Ramos (cell line): ENCODE measurements around the gene TINAGL1.

Source experiments
- in situ Hi-C: fragments of 300-500 bp; cut with MboI; formaldehyde crosslinking; loops from one replicate; pipeline ENCODE4 v1.14.3; 2022; ENCODE audit warnings: low sequenced_read_pairs; ENCODE audit not compliant: unreplicated experiment

TINAGL1 gene

DNA sequence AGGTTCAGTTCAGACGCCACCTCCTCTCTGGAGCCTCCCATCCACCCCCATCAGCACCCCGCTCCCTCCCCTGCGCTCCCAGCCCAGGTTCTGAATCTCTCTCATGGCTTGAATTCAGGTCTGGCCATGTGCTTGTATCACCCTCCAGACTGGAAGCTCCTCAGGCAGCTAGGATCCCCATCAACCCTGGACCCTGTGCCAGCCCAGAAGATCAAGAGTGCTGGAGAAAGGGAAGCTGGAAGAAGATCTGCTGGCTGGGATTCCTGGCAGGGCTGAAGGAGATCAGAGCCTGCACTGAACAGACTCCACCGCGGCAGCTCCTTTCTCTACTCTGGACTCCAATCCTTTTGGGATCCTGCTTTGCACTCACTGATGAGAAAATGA lies 11.7 kb upstream of the TINAGL1 start:
- in situ Hi-C loops = no loop called here

DNA sequence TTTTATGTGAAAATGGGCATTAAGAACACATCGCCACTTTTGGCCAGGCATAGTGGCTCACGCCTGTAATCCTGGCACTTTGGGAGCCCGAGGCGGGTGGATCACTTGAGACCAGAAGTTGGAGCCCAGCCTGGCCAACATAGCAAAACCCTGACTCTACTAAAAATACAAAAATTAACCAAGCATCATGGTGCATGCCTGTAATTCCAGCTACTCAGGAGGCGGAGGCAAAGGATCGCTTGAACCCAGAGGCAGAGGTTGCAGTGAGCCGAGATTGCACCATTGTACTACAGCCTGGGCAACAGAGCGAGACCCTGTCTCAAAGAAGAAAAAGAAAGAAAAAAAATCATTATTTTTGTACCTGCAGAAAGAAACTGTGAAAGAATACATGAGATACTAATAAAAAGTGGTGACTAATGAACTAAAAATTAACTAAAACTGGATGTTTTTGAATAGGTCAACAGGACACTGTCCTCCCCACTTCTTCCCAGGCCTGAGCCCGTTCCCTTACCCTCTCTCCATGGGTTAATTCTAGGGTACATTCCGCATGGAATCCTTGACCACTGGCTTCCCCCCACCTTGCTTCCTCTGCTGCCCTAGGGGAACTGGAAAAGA lies 8.3 kb upstream of the TINAGL1 start:
- in situ Hi-C loops = no loop called here

DNA sequence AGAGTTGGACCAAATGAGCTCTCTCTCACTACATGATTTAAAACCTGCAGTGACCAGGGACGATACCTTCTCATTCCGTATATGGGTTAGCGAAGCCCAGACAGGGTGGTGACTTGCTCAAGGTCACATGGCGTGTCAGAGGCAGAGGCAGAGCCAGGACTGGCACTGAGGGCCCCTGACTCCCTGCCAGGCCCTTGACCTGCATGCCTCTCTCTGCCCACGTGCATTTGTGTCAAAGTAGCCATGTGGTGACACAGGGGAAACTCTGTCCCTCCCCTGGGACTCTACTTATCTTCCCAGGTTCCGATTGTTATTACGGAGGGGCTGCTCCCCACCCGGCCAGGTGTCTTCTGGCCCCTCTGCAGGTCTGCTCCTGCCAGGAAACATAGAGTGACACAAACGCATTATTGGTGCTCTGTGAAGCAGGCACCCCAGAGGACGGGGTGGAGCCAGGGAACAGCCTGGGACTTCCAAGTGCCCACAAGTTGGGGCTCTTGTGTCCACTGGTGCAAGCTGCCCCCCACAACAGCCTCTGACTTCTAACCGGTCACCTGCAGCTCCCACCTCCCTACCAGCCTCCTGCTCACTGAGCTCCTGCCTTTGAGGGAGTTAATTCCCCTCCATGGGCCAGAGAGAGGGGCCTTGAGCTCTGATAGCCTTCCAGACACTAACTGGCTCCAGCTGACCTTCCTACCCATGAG lies 7.3 kb upstream of the TINAGL1 start:
- in situ Hi-C loops = no loop called here

DNA sequence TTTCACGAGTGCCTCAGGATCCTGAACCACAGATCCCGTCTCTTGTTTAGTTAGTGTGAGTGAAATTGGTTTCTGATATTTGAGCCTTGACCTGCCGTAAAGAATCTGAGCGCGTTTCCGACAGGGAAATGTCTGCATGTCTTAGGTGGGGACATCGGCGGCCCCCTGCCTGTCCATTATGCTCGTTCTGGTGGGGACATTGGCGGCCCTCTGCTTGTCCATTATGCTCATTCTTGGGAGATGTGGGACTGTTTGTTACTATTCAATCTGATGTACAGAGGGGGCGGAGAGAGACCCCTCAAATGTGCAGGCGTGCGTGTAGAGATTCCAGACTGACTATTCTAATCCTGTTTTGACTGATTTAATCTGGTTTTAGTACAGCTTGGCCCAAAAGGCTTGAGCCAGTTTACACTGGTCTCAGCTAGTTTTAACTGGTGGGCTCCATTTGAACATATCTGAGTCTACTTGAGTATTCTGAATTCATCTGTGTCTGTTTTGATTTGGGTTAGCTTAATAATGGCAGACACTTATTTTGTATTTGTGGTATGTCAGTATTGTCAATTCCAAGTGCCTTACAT lies 6.6 kb upstream of the TINAGL1 start:
- in situ Hi-C loops = no loop called here

DNA sequence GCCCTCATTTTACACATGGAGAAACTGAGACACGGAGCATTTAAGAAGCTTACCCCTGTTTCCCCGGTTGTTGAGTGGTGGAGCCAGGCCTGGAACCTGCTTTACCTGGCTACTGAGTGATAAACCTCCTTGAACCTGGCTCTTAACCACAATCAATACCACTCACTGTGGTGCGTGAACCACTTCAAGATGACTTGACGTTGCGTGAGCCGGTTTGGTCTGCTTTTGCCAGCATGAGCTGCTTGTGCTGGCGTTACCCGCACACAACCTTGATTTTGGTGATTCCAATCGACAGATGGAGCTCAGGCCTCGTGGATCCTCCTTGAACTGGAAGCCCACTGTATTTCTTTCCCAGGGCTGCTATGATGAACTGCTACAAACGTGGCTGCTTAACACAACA lies 6.1 kb upstream of the TINAGL1 start:
- in situ Hi-C loops = no loop called here

DNA sequence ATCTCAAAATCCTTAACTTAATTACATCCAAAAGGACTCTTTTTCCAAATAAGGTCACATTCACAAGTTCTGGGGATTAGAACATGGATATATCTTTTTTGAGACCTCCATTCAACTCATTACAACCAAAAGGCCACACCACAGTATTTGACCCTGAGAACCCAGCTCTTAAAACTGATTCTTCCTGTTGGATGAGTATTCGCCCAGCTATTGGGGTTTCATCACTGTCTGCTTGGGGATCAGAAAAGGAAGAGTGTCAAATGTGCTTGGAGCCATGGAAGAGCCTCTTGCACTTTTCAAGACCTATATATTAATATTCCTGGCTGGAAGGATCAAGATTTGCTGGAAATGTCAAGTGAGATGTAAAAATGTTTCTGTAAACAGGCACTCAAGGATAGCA lies 5.4 kb upstream of the TINAGL1 start:
- in situ Hi-C loops = no loop called here

DNA sequence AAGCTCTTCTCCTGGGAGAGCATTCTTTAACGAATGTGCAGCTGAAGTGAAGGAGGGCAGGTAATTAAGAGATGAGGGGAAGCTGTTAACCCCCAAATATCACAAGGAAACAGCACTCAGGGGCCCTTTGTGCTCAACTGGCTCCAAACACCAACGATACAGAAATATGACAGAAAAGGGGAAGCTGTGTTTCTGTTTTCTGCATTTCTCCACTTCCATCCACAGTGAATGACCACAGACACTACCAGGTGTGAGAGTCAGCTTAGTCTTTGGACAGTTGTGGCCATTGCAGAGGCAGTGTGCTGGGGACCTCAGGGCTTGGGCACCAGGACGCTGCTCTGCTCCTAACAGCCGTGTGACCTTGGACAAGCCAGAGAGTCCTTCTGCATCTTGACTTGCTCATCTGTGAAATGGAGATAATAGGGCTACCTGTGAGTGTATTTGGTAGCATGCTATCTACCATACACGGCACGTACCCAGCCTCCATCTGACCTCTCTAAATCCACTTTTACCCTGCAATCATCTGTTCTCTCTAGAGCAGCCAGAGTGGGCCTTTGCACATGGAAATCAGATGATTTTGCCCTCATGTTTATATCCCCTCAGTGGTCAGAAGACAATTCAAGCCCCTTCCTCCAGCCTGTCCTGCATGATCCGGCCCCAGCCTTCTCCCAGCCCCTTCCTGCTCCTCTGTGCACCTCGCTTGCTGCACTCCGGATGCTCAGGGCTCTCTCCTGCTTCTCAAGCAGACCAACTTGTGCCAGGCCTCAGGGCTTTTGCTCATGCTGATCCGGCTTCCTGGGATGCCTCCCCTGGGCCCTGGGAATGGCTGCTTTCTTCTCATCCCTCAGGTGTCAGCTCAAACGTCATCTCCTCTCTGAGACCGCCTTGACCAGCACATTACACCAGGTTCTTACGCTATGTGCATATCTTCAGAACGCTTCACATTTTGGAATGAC lies 4.7 kb upstream of the TINAGL1 start:
- in situ Hi-C loops = no loop called here

DNA sequence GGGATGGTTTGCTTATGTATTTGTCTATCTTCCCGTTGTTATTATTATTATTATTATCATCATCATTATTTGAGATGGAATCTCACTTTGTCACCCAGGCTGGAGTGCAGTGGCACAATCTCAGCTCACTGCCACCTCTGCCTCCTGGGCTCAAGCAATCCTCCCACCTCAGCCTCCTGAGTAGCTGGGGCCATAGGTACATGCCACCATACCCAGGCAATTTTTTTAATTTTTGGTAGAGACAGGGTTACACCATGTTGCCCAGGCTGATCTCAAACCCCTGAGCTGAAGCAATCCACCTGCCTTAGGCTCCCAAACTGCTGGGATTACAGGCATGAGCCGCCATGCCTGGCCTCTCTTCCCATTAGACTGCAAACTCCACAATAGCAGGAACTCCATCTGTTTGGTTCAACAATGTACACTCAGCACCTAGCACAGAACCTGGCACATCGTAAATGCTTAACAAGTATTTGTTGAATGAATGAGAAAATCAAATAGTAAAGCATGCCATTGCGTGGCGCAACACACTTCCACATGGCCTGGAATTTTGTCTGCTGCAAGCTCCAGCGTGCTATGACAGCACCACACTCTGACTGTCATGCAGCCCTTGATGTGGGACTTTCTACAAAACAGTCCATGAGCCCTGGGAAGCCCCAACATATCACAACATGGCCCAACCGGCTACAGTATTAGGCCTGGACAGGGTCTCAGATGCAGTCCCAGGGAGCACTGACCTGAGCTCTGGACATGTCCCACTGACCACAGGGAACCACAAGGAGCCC lies 3.8 kb upstream of the TINAGL1 start:
- in situ Hi-C loops = no loop called here

DNA sequence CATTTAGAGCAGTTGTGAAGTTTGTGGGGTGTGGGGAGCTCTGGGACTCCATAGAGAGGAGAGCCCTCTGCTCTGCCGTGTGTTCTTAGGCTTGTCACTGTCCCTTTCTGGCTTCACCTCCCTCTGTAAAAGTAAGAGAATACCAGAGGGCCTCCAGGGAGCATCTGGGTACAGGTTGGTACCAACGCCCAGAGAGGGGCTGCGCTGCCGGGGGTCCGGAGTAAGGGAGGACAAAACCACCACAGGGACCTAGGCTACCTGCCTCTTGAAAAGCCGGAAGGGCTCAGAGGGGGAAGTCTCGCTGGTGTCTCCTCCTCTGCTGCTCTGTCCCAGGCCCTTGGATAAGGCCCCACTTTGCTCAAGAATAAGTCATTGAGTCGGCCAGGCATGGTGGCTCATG lies 3.1 kb upstream of the TINAGL1 start:
- in situ Hi-C loops = no loop called here

DNA sequence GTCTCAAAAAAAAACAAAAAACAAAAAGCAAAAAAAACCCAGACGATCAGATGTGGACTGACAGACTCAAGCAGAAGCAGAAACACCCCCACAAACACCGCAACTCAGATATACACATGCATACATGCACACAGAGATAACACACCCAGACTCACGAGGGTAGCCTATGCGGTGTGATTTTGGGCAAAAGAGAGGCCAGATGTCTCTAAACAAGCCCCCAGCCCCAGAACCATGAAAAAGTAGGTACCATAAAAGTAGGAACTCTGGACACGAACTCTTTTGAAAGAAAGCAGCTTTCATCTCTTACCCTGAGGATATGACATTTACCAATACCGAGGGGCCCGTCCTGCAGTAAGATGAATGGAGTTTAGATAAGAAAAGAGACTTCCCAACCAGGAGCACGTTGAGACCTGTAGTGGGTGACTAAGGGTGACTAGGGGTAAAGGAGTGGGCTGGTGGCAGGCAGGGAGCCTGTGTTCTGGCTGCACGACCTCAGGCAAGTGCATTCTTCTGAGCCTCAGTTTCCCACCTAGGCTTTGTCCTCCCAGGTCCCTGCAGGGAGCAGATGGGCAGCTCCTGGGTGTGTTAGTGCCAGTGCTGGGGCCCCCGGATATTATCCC lies 1.5 kb upstream of the TINAGL1 start:
- in situ Hi-C loops = no loop called here

DNA sequence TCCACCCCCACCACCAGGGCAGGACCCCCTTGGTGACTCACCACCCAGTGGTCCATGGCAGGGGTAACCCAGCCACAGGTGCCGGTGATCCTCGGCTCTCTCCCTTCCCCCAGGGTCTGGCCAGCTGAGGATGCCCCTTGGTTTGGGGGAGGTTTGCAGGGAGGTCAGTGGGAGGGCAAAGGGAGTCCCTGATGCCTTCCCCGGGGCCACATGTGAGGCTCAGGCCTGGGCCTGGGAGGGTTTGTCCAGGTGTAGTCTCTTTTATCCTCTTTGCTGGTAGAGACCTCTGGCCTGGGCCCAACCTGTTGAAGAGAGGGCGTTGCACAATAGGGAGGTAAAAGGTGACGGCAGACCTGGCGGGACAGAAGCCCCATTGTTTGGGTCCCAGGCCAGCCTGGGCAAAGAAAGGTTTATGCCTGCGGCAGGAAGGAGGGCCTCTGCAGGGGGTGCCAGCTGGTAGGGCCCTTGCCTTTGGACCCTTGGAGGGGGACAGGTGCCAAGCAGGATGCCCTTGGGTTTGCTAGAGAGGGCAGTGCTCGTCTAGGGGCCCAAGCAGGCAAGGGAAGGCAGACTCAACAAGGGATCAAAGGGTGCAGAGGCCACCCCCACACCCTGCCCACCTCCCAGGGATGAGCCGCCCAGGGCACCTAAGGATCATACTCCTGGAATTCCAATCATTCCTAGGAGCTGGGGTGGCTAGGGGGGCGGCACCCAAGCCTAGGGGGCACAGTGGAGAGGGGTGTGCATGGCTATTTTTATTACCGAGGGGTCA lies 760 bp upstream of the TINAGL1 start:
- in situ Hi-C loops = no loop called here

DNA sequence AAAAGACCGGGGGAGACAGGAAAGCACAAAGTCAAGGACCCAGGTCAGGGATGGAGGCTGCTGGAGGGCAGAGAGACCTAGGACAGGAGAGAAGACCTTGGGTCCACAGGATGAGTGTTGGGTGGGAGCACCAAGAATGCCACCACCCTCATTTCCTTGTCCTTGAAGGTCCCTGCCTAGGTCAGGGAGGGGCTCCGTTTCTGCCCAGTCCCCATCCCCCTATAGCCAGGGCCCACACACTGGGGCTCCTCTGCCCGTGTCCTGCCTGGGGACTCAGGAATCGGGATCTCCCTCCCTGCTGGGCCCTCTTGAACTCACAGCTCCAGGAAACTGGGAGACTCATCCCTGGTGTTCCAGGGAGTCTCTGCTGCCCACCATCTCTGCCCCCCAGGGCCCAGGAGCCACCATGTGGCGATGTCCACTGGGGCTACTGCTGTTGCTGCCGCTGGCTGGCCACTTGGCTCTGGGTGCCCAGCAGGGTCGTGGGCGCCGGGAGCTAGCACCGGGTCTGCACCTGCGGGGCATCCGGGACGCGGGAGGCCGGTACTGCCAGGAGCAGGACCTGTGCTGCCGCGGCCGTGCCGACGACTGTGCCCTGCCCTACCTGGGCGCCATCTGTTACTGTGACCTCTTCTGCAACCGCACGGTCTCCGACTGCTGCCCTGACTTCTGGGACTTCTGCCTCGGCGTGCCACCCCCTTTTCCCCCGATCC lies 584 bp downstream of the TINAGL1 start:
- in situ Hi-C loops = no loop called here

DNA sequence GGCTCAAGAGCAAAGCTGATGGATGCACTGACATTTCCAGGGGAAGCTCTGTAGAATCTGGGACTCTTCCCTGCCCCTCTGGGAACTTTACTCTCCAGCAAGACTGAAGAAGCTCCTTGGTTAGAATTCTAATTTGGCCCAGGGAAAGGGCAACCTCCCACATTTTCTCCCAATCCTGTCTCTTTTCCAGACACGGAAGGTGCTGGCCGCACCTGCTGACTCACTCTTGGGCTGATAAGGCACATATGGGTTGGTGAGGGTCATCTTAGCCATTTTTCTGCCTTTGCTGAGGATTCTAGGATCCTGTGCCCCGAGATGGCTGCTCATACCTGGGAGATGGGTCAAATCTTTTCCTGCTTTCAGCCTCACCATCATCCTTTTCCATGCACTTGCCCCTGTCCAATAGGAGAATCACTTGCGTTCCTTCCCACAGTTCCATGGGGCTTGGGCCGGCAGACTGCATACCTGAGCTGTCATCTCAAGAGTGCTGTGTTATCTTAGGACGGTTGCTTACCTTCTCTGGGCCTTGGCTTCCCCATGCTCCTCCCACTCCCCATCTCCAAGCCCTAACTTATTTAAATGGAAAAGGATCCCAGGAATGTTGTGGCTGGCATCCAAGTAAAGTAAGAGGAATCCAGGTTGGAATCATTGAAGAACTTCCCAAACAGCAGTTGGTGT lies 1.3 kb downstream of the TINAGL1 start:
- in situ Hi-C loops = no loop called here

DNA sequence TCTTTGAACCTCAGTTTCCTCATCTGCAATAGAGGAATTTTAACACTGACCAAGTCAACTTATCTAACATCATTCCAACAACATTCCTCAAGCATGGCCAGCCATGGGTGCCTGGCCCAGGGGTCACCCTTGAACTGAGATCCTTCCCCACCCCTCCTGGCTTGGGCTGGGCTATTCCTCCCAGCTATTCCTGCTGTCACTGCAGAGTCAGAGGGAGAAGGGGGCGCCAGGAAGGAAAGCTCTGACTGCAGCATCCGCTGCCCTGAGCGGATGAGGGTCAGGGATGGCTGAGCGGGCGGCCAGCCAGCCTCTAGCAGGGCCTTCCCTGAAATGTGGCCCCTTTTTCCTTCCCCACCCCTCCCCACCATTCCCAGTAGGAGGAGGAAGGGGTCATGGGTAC lies 3.1 kb downstream of the TINAGL1 start:
- in situ Hi-C loops = no loop called here

DNA sequence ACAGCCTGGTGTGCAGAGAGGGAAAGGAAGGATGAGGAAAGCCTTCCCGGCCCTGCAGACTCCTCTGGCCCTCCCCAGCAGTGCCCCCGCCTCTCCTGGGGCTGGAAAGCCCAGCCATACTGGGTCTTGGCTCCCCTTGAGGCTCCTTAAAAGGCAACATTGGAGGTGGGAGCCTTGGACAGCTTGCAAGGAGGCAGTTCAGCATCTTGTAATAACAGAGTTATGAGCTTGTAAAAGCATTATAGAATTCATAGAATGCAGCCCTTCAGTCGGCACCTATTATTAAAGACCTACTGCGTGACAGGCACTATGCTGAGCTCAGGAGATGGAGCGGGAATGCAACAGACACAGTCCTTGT lies 4.2 kb downstream of the TINAGL1 start:
- in situ Hi-C loops = no loop called here

DNA sequence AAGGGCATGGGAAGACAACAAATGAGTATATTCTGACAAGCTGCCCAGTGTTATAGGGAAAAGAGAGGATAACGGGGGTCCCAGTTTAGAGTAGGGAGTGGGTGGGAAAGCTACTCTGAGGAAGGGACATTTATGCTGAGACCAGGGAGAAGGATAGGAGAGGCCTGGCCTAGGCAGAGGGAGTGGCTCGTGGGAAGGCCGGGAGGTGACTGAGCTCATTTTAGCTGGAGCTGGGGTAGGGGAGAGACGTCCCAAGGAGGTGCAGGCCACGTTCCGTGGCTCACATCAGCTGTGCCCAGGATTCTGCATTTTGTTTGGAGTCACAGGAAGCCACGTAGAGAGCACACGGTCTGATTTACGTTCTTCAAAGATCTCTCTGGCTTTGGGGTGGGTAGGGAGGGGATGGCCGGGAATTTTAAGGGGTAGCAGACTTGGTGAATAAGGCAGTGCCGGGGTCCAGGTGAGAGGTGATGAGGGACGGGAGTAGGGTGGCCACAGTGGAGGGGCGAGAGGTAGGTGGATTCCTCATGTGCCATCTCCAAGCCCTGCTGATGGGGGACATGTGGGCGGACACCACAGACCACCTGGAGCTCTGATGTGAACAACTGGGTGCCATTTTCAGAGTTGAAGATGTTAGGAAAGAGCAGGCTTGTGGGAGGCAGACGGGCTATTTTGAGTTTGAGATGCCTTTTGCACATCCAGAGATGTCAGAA lies 4.7 kb downstream of the TINAGL1 start:
- in situ Hi-C loops = no loop called here
